HG03460 (cell line): Measurements from ENCODE around the gene KDM4F.

Experiments
- ATAC-seq: cut with Tn5 transposase; IDR thresholded peaks from one replicate; pipeline ENCODE4 v1.9.1; 2021; ENCODE audit not compliant: unreplicated experiment

KDM4F gene

GRCh38 chr11:95059046-95059445 is 9.8 kb downstream of the KDM4F start:
- ATAC-seq, result no peak

GRCh38 chr11:95065336-95065735 is 16.1 kb downstream of the KDM4F start:
- ATAC-seq, result no peak

GRCh38 chr11:95066716-95067038 is 17.5 kb downstream of the KDM4F start, which contains the start of gene SRSF8:
Gene SRSF8 (plus strand): TSS chr11:95066919. CDS start chr11:95067227, 308 bp downstream.
- peak; percentile 38 for ATAC-seq

GRCh38 chr11:95067039-95067840 is 18.0 kb downstream of the KDM4F start:
- ATAC-seq, result peak; percentile 51

- no peak for ATAC-seq
These were observed 18.6 kb downstream of the KDM4F start for GRCh38 chr11:95067841-95068219.

GRCh38 chr11:95068549-95068948 is 19.3 kb downstream of the KDM4F start:
- peak; percentile 67 for ATAC-seq

GRCh38 chr11:95070471-95070870 is 21.2 kb downstream of the KDM4F start:
- no peak for ATAC-seq

- no peak for ATAC-seq
These were observed 23.7 kb downstream of the KDM4F start for GRCh38 chr11:95072948-95073347.

GRCh38 chr11:95074792-95075563 is 25.8 kb downstream of the KDM4F start:
- no peak for ATAC-seq

- ATAC-seq, result peak; percentile 85
These were observed 27.2 kb downstream of the KDM4F start for GRCh38 chr11:95076416-95076815.

- no peak for ATAC-seq
These were observed 27.8 kb downstream of the KDM4F start for GRCh38 chr11:95076981-95077380.

GRCh38 chr11:95078526-95078925 is 29.3 kb downstream of the KDM4F start:
- no peak for ATAC-seq

- ATAC-seq, result no peak
These were observed 31.8 kb downstream of the KDM4F start for GRCh38 chr11:95081010-95081409.

- ATAC-seq, result no peak
These were observed 32.2 kb downstream of the KDM4F start for GRCh38 chr11:95081412-95081811.

- ATAC-seq, result no peak
These were observed 33.4 kb downstream of the KDM4F start for GRCh38 chr11:95082576-95083001.

- no peak for ATAC-seq
These were observed 35.3 kb downstream of the KDM4F start for GRCh38 chr11:95084509-95084908.

- peak; percentile 23 for ATAC-seq
These were observed 36.0 kb downstream of the KDM4F start for GRCh38 chr11:95085117-95085816.

- no peak for ATAC-seq
These were observed 36.9 kb downstream of the KDM4F start for GRCh38 chr11:95086151-95086550.

GRCh38 chr11:95086836-95087570 is 37.8 kb downstream of the KDM4F start:
- no peak for ATAC-seq

GRCh38 chr11:95088946-95089619 is 39.9 kb downstream of the KDM4F start:
- peak; percentile 41 for ATAC-seq
